ENCODE data around the gene ADAMTS17.

The ADAMTS17 gene

DNA sequence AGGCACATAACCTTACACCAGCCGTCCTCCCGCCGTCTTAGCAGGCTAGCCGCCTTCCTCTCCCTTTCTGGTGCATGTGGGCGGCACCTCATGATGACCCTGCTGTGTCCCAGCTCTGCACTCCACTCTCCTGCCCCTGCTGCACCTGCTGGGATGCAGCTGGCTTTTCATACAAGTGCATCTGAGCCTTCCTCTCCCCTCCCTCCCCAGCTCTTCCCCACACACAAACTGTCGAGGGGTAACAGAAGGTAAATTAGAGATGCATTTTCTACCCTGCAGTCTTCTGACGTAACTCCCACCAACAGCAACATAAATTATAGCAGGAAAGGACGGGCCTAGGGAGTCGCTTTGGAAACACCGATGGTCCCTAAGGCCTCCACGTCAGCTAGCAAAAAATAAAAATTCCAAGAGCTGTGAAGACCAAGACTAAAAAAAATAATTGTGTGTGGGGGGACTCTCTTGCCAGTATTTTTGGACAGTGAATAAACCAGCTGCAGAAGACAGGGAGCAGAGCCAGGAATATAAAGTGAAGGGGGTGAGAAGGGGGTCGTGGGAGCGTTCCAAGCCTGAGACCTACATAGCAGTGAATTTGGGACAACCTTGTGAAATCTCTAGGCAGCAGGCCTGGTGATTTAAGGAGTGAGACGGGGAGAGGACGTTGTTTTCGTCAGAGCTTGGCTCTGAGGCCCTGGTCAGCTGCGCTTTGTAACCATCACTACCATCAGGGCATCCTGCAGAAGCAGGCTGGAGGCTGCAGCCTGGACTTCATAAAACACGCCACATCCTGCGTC is 216.2 kb downstream of the ADAMTS17 start:
- no peak for DNase-seq (ENCODE audit: low spot score)

DNA sequence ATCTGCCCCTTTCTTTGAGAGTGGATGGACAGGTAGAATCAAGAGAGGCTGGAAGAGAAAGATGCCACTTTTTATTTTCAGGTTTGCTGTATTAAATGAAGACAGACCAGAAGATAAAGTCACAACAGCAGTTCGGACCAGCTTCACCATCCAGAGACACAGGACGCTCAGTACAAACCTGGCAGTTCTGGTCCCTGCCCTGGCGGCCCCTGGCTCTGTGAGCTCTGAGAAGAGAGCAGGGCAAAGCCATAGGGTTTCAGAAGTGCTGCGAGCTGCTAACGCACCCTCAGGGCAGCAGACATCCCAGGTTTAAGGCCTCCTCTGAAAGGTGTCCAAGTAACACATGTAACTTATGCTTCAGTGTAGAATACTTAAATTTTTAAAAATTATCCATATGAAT is 216.8 kb downstream of the ADAMTS17 start:
- no peak for DNase-seq (ENCODE audit: low spot score)

DNA sequence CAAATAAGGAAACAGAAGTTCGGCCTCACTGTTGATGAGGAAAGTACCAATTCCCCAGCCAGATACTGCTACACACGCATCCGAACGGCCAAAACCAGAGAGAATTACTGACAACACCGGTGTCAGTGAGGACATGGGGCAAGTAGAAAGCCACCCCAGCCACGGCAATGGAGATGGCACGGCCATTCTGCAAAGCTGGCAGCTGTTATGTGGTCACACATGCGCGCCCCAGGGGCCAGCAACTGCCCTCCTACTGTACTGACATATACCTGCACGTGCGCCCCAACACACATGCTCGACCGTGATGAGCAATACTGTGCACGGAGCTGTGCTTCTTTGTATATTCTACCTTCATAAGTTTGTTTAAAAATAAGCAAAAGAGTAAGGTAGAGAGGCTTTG is 217.4 kb downstream of the ADAMTS17 start:
- no peak for DNase-seq (ENCODE audit: low spot score)

DNA sequence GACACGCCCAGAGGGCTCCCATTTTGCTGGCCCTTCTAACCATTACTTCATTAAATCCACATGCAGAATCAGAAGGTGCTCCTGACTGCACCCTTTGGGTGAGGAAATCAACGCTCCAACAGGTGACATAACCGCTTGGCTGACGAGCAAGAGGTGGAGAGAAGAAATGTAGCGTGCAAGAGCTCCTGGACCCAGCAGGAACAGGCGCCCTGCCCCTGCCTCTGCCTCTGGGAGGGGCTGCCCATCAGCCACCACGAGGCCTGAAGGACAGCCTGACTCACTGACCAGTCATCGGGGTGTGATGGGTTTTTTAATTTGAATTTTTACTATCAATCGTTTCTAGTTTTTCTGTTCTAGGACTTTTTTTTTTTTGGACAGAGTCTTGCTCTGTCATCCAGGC is 218.2 kb downstream of the ADAMTS17 start:
- no peak for DNase-seq (ENCODE audit: low spot score)

DNA sequence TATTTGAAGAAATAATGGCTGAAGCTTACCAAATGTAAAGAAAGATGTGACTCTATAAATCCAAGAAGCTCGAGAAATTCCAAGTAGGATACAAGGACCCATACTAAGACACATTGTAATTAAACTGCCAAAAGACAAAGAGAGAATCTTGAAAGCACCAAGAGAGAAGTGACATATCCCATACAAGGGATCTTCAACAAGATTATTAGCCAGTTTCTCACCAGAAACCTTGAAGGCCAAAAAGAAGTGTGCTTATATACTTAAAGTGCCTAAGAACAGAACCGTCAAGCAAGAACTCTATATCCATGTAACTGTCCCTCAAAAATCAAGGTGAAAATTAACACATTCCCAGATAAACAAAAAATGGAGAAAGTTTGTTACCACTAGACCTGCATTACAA is 220.5 kb downstream of the ADAMTS17 start:
- no peak for DNase-seq (ENCODE audit: low spot score)

DNA sequence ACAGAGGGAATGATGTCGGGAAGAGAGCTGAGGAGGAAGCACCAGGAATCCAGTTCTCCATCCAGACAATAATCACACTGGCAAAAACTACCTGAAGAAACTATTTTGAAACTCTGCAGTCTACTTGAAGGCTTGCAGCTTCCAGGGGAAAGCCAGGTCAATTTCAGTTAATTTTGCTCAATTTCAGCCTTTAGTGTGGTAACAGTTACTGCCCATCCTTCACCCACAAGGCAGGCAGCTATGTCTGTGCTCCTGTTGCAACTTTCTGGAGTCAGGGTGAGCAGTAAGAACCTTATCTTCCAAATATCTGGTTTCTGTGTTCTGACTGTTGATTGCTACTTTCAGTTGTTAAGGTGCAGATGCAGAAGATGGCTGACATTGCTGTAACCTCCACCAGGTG is 221.7 kb downstream of the ADAMTS17 start:
- DNase-seq (ENCODE audit: low spot score) = no peak

DNA sequence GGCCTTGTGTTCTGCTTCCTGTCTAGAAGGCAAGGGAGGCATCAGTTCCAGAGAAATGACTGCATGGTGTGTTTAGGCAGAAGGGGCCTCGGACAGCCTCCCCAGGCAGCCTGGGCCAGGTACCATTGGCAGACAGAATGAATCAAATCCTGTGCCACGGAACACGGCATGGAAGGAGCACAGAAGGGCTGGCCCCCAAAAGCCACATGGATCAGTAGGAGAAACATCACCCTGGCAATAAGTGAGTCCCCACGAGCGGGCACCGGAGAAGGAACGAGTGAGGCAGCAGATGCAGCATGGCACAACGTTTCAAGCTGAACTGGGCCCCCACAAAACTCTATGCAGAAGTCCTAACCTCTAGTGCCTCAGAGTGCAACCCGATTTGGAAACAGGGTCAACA is 223.2 kb downstream of the ADAMTS17 start:
- no peak for DNase-seq (ENCODE audit: low spot score)

DNA sequence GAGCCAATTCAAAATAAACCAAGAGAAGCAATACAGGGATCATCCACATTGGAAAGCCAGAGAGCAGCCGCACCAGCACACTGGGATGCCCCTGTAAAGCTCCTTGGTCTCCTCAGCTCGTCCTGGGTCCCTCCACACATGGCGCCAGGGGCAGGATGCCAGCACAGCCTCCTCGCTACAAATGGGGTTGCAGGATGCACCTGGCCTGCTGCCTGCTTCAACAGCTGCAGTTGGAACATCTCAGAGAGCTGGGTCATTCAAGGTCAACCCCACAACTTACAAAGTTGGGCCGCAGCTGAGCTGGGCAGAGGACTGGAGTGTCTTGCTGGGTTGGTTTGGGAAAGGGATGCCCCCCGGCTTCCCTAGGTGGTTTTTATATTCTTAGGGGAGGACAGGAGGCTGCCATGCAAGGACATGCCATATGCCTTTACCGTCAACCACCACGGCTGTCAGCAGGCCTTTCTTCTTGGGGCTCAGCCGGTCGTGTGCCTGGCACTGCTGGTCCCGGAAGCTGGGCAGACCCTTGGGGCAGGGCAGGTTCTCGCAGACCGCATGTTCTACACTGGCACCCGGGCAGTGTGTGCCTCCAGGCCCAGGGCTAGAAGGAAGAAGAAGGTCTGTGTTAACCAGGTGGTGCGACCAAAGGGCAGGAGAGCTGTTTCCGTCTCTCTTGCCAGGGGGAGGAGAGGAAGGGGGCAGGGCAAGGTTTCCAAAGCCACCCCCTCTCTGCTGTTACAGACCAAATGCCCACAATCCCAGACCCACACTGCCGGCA is 225.2 kb downstream of the ADAMTS17 start:
- no peak for DNase-seq (ENCODE audit: low spot score)

DNA sequence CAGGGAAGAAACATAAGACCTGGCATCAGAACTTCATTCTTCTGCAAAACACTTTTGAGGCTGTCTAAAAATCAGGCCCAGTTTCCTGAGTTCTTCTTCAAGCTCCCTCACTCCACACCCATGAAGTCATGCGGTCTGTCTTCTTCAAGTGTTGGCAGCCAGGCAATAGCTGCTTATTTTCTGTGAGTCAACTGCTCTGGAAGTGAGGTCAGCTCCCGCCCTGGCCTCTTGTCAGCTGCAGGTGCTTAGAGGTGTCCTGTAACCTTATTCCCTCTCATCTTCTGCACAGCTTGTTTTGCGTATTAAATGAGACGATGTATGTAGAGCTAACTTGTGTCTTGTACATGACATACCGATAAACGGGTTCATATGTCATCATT is 226.1 kb downstream of the ADAMTS17 start:
- peak; percentile 42 for DNase-seq (ENCODE audit: low spot score)

DNA sequence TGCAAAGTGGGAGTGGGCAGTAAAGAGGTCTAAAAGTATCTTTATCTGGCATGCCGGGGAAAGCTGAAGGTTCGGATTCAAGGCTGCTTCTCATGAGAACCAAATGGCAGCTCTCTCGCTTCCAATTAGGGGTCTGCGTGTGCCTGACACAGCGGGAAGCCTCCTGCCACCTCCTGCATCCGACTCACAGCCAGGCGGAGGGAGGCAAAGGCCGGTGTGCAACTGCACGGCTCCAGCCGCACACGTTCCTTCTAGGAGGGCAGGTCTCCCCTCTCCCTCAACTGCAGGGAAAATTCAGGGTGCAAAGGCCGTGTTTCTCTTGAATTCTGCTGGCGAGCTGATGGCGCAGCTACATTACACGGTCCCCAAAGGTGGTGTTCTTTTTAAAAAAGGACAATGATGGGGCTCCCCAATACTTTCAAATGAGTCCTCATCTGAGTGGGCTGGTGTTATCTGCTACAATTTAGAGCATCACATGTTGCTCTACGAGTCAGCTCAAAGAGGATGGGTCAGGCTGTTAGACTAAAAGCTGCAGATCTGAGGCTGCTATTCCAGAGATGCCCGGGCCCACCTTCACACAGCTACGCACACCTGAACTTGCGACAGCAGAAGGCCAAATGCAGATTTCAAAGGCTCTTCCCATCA is 226.6 kb downstream of the ADAMTS17 start:
- DNase-seq (ENCODE audit: low spot score) = no peak

DNA sequence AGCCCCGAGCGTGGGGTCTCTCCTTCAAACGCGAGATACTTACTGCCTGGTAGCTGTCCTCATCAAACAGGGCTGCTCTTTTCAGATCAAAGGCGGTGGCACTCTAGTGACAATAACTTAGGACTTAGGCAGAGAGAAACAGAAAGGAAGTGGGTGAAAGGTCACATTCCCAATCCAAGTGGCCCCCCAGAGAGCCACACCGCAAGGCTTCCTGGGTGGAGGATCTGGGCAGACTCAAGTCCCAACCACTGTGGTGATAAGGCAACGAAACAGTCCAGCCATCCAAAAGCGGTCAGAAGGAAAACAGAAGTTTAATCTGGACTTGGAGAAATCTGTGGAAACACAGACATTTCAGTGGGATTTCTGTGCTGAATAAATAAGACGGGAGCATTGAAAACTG is 227.2 kb downstream of the ADAMTS17 start:
- peak; percentile 89 for DNase-seq (ENCODE audit: low spot score)

DNA sequence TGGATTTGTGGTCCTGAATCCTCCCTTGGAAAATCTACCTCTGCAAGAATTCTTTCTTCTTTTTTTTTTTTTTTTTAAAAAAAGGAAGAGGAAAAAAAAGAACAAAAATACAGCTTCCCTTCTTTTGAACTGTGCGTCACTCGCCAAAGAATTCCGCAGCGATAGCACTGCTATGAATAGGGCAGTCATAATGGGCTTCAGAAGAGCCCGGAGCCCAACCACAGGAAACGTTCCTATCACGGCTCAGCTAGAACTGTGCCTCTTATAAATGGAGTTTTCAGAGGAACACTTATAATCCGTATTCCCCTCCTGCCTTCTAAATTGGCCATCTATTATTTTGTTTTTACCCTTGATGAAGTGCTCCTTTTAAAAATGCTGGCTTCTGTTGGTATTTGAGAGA is 227.7 kb downstream of the ADAMTS17 start:
- peak; percentile 95 for DNase-seq (ENCODE audit: low spot score)

DNA sequence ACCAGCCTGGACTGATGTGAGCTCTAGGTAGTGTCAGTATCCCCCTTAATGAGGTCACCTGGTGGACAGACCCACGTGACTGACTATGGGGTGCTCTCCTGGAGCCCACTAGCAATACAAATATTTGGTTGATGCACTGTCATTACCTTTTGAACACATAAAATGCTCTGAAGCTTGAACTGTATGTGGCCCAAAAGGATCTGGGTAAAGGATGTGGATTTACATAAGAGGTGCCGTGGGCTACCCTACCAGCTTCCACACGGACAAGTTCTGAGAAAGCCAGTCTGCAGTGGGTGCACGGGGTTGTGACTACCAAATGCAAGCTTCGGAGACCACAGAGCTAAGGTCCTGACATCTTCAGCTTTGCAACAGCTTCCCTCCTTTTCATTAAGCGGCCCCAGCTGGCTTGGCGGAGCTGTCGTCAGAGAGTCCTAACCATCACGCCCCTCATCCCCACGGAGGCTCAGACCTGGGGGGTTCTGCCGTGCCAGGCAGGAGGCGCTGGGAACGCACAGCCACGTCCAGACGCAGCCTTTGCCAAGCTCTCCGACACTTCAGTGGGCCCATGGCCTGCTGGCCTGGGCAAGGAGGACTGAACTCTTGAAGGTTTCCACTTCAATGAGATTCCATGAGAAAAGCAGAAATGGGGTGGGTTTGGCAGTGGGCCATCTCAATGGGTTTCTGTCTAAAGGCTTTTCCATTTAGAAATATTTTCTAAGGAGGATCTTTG is 228.3 kb downstream of the ADAMTS17 start:
- peak; percentile 25 for DNase-seq (ENCODE audit: low spot score)

DNA sequence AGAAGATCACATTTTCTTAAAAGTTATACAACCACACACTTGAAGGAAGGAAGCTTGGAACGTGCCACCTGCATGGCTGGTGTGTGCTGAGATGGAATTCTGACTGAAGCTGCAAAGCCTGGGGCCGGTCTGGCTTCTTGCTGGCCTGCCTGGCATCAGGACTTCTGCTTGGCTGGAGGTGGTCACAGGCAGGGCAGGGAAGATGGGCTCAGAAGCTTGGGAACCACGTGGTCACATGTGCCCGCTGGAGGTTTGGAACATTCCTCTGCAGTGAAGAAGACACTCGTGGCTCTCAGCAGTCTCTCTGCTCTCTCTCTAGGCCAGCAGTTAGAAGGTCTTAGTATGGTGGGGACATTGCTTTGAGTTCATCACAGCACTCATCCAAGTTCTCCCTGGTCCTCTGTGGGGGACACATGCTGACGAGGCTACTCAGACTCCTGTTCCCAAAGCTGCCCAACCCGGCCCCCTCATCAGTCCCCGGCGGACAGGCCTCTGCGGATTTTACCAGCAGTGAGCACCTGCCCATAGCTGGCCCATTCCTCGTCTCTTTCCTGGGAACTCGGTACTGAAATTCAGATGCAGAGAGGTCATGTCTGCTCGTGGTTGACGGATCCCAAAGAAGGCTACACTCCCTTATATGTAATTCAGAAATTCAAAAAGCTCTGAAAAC is 229.0 kb downstream of the ADAMTS17 start:
- no peak for DNase-seq (ENCODE audit: low spot score)

DNA sequence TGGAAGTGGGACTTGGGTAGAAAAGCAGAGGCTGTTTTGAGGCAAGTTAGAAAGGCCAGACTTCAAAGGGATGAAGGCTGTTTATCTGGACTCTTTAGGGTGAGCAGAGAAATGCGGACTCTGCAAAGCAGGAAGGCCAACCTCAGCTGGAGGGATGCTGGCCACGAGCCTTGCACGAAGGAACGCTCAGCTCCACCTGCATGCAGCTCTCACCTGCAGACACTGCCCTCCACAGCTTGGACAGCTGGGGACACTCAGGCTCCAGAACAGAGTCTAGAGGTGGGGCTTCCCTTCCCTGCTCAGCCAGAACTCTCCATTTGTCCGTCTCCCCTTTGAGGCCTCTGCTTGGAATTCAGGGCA is 229.7 kb downstream of the ADAMTS17 start:
- no peak for DNase-seq (ENCODE audit: low spot score)

DNA sequence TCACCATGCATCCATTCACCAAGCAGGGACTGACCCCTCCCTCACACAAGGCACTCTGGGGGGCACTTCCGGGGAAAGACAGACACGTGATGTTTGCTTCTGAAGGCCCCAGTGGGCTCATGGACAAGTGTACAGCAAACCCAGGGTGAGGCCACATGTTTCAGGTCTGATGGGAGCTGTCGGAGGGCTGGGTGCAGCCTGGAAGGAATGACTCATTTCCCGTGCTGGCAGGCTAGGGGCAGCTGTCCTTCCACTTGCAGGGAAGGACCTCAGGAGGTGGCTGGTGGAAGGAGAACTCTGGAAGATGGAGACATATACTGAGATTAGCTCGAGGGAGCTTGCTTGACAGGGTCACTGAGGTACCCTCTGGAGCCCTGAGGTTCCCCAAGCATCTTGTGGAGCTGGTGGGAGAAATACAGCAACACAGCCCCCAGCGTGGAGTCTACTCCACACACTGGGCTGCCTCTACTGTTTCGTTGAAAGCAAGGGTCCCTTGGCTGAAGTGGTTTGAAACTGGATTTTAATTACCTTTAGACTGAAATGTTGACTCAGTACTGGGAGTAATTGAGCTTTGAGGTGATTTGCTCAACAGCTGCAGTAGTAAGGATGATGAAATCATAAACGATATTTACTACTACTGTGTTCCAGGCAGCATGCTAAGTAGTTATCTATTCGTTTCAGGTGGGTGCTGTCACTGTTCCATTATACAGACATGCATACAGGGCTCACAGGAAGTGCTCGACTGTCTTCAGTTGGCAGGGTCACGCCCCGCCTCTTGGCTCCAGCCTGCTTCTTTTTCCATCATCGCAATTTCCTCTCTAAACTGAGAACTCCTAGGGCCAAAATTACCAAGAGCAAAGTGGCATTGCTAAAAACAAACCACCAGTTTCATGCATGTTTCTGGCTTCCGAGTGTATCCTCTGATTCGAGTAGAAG is 230.4 kb downstream of the ADAMTS17 start:
- peak; percentile 91 for DNase-seq (ENCODE audit: low spot score)

DNA sequence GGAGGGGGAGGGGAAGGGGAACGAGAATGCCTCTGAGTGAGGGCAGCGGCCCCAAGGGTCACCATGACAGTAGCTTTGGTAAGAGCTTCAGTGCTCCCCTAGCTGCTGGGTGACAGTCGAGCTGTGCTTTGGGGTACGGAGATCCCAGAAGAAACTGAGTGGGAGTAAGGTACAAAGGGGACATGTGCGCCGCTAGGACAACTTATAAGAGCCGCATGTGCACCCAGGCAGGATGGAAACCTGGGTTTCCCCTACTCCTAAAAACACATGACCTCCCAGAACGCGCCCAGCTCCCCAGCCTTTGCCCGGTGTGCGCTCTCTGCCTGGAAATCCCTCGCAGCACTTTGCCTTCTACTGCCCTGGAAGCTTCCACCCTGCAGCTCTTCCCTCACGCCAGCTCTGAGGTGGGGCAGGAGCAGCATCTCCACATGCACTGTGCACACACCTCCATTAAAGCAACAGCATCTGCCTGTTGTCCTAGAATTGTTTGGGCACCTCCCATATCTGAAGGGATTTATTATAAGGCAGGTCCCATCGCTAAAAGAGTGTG is 232.2 kb downstream of the ADAMTS17 start:
- no peak for DNase-seq (ENCODE audit: low spot score)

DNA sequence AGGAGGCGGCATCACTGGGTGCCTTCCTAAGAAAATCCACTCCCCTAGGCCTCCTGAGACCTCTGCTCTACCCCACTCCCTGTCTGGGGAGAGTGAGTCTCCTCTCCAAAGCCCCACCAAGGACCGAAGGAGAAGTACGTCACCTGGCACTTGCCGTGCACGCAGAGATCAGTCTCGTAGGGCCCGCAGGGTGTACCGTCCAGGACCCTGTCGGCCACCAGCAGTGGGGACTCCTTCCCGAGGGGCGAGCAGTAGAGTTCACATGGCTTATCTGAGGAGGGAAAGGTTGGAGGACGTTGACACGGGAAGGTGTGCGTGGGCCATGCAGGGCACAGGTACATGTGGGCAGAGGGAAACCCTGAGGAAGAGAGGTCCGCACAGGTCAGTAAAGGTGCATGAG is 232.9 kb downstream of the ADAMTS17 start:
- DNase-seq (ENCODE audit: low spot score) = no peak

DNA sequence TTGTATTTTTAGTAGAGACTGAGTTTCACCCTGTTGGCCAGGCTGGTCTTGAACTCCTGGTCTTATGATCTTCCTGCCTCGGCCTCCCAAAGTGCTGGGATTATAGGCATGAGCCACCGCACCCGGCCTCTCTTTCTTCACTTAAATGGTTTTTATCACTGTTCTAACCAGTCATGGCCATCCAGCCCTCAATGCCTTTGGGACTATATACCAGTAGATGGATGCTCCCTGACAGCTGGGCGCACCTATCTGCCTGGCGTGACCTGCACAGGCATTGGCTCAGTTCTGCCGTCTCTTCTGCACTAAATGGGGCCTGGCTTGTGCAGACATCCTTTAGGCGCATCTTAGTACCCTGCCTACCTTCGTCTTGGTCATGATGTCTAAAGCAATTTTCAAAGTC is 233.4 kb downstream of the ADAMTS17 start:
- DNase-seq (ENCODE audit: low spot score) = no peak

DNA sequence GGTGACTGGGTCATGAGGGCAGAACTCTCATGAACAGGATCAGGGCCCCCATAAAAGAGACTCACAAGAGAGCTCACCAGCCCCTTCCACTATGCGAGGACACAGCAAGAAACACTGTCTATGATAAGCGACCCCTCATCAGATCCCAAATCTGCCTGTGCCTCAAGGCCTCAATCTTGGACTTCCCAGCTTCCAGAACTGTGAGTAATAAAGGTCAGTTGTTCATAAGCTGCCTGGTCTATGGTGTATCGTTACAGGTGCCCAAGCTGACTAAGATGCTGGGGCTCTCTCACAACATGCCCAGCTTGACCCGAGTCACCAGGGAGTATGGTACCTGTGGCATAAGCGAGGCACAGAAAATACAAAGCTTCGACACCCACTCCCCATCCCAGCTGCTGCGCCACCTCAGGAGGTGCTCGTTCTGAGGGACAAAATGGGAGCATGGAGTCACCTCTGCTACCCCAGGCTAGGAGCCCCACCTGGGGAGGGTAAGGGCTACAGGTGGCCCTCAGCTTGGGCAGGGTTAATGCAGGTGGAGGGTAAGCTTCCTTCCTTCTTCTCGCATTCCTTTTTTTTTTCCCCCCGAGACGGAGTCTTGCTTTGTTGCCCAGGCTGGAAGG is 234.1 kb downstream of the ADAMTS17 start:
- DNase-seq (ENCODE audit: low spot score) = no peak

Measured in hepatic stellate cell (primary cell).